HepG2 (cell line): ENCODE data around the gene ZNF483. TPM values are rescaled to one million over a fixed set of nuclear protein-coding genes. Genes with fewer than 3 reads are reported as not detected.

Experiments
- CHCHD3 ChIP-seq: sonication (generic); formaldehyde crosslinking; IDR thresholded peaks from 2 replicates; pipeline ENCODE4 v1.8.0; 2022; ENCODE audit warnings: mild to moderate bottlenecking, missing genetic modification reagents, moderate library complexity
- DRAP1 ChIP-seq: IDR thresholded peaks from 2 replicates; pipeline ENCODE4 v1.6.1; 2016; ENCODE audit warnings: missing genetic modification reagents, missing compliant biosample characterization
- HMGXB3 ChIP-seq: sonication (generic); formaldehyde crosslinking; IDR thresholded peaks from 2 replicates; pipeline ENCODE4 v1.4.0; 2020; ENCODE audit warnings: missing genetic modification reagents, borderline replicate concordance
- HOMEZ ChIP-seq: IDR thresholded peaks from 2 replicates; pipeline ENCODE4 v1.6.1; 2016; ENCODE audit warnings: low read depth
- HOXA5 ChIP-seq: sonication (generic); formaldehyde crosslinking; IDR thresholded peaks from 2 replicates; pipeline ENCODE4 v1.4.0; 2020; ENCODE audit warnings: missing genetic modification reagents
- IRF2 ChIP-seq: IDR thresholded peaks from 2 replicates; pipeline ENCODE4 v1.6.1; 2018; ENCODE audit warnings: missing genetic modification reagents, missing compliant biosample characterization
- MTF2 ChIP-seq: sonication (generic); formaldehyde crosslinking; IDR thresholded peaks from 2 replicates; pipeline ENCODE4 v1.5.0; 2020; ENCODE audit warnings: missing genetic modification reagents, borderline replicate concordance
- MXD3 ChIP-seq: IDR thresholded peaks from 2 replicates; pipeline ENCODE4 v1.6.1; 2016; ENCODE audit warnings: mild to moderate bottlenecking, missing biosample characterization, missing genetic modification reagents
- ONECUT2 ChIP-seq: sonication (generic); formaldehyde crosslinking; IDR thresholded peaks from 2 replicates; pipeline ENCODE4 v1.4.0; 2020; ENCODE audit warnings: missing genetic modification reagents
- ZNF496 ChIP-seq: sonication (generic); formaldehyde crosslinking; IDR thresholded peaks from 2 replicates; pipeline ENCODE4 v1.8.1; 2023; ENCODE audit warnings: mild to moderate bottlenecking, moderate library complexity, missing genetic modification reagents; ENCODE audit not compliant: insufficient replicate concordance
- ZNF589 ChIP-seq: sonication (generic); formaldehyde crosslinking; conservative IDR thresholded peaks from 2 replicates; pipeline ENCODE4 v1.8.0; 2022; ENCODE audit warnings: mild to moderate bottlenecking, moderate library complexity, missing genetic modification reagents
- ZNF839 ChIP-seq: sonication (generic); formaldehyde crosslinking; IDR thresholded peaks from 2 replicates; pipeline ENCODE4 v1.4.0; 2020; ENCODE audit warnings: missing genetic modification reagents, mild to moderate bottlenecking, borderline replicate concordance
- polyA plus RNA-seq, 8 experiments: library from polyadenylated mRNA; depleted of rRNA in 3 of 8; stranded (reverse) in 7 of 8; unstranded in 1 of 8; fragments of >200 nt; fragmentation: Illumina TruSeq in 4 of 8; extraction: Trizol in 4 of 8; gene quantifications; 2 replicates each; pipeline versions ENCODE4 v1.2.1 to v1.2.3, GENCODE V29; 2011 to 2016; ENCODE audit warnings: low read depth in 4 of 8, missing spikeins in 1 of 8, mixed read lengths in 1 of 8; ENCODE audit not compliant: insufficient read depth in 1 of 8
- total RNA-seq, 5 experiments: library from RNA; depleted of rRNA; stranded (reverse); fragments of >200 nt; fragmentation: Illumina TruSeq; extraction: Trizol; gene quantifications; 2 replicates each; pipeline ENCODE4 v1.2.3, GENCODE V29; 2016; ENCODE audit warnings: low read depth in 1 of 5
- TF ChIP-seq, protein P1 (sequence below): sonication (generic); formaldehyde crosslinking; IDR thresholded peaks from 2 replicates; pipeline ENCODE4 v1.4.0; 2020; ENCODE audit warnings: mild to moderate bottlenecking, missing genetic modification reagents
- TF ChIP-seq, protein P2 (sequence below): IDR thresholded peaks from 2 replicates; pipeline ENCODE4 v1.6.1; 2016; ENCODE audit warnings: missing biosample characterization, missing genetic modification reagents, low read depth

Gene ZNF483
- total and polyA plus RNA-seq, 2 of the 13 experiments (the other 11 are each of a cell fraction or from before 2014, with no cell fraction given), result 2.0 to 9.5 TPM

GRCh38 chr9:111597852-111598732, 73.1 kb downstream of the ZNF483 start (continued):
- TF ChIP-seq HOXA5 (CRISPR knock-in tag) (no peak), ZNF496 (CRISPR knock-in tag) (no peak), DRAP1 (CRISPR knock-in tag) (no peak), MXD3 (CRISPR knock-in tag) (no peak), IRF2 (CRISPR knock-in tag) (peak; percentile 24; the same call in 1 of the 2 replicates), HOMEZ (no peak), CHCHD3 (no peak), HMGXB3 (CRISPR knock-in tag) (no peak), ZNF589 (CRISPR knock-in tag) (no peak), ZNF839 (CRISPR knock-in tag) (no peak), MTF2 (CRISPR knock-in tag) (no peak), ONECUT2 (no peak)
- TF ChIP-seq, protein P1, sequence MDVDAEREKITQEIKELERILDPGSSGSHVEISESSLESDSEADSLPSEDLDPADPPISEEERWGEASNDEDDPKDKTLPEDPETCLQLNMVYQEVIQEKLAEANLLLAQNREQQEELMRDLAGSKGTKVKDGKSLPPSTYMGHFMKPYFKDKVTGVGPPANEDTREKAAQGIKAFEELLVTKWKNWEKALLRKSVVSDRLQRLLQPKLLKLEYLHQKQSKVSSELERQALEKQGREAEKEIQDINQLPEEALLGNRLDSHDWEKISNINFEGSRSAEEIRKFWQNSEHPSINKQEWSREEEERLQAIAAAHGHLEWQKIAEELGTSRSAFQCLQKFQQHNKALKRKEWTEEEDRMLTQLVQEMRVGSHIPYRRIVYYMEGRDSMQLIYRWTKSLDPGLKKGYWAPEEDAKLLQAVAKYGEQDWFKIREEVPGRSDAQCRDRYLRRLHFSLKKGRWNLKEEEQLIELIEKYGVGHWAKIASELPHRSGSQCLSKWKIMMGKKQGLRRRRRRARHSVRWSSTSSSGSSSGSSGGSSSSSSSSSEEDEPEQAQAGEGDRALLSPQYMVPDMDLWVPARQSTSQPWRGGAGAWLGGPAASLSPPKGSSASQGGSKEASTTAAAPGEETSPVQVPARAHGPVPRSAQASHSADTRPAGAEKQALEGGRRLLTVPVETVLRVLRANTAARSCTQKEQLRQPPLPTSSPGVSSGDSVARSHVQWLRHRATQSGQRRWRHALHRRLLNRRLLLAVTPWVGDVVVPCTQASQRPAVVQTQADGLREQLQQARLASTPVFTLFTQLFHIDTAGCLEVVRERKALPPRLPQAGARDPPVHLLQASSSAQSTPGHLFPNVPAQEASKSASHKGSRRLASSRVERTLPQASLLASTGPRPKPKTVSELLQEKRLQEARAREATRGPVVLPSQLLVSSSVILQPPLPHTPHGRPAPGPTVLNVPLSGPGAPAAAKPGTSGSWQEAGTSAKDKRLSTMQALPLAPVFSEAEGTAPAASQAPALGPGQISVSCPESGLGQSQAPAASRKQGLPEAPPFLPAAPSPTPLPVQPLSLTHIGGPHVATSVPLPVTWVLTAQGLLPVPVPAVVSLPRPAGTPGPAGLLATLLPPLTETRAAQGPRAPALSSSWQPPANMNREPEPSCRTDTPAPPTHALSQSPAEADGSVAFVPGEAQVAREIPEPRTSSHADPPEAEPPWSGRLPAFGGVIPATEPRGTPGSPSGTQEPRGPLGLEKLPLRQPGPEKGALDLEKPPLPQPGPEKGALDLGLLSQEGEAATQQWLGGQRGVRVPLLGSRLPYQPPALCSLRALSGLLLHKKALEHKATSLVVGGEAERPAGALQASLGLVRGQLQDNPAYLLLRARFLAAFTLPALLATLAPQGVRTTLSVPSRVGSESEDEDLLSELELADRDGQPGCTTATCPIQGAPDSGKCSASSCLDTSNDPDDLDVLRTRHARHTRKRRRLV (CRISPR knock-in tag), result peak; percentile 26; the same call in 1 of the 2 replicates
- TF ChIP-seq, protein P2, sequence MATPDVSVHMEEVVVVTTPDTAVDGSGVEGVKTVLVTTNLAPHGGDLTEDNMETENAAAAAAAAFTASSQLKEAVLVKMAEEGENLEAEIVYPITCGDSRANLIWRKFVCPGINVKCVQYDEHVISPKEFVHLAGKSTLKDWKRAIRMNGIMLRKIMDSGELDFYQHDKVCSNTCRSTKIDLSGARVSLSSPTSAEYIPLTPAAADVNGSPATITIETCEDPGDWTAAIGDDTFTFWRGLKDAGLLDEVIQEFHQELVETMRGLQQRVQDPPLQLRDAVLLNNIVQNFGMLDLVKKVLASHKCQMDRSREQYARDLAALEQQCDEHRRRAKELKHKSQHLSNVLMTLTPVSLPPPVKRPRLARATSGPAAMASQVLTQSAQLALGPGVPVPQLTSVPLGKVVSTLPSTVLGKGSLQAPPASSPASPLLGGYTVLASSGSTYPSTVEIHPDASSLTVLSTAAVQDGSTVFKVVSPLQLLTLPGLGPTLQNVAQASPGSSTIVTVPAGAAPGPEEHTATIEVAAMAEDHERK (CRISPR knock-in tag), result no peak
